ENCODE measurements around the gene SETD5. TPM values are rescaled to one million over a fixed set of nuclear protein-coding genes. Genes with fewer than 3 reads are reported as not detected.

SETD5 gene
- total and polyA plus RNA-seq, 2 donors (not counting 3 experiments of a cell fraction or from before 2014, with no cell fraction given), result 48.2 to 149 TPM

DNA sequence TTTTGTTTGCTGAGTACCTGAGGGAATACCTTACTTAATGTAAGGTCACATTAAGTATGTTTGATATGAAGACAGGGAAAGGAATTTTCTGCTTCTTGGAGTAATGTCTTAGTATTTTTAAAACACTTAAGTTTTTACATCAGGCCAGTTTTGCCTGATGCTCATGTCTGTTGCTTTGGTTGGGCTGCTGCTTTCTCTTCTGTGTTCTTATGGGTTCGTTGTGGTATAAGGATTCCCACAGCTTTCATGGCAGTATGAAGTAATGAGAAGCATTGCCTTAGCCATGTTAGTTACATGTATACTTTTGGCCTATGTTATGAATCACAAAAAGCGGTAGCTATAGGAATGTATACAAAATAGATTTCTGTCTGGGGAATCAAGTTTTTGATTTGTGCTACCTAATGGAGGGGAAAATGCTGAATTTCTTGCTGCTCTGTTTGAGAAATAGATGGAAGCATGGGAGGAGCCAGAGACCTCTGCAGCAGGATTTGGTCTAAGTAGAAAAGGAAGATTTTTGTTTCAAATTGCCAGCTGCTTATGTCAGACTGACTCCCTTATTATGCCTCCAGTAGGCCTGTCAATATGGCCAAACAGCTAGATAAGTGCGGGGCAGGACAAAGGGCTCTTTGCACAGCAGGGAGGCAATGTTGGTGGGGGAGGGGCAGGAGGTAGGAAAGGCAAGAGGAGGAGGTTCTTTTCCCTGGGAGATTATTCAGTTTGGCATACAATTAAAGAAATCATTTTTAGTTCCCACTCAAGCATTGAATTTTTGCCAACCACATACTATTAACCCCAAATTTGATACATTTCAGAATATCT is 5.2 kb downstream of the SETD5 start:
- dilution Hi-C loops (cut with MboI; ENCODE audit: extremely low pct_ligation_motif_present, low sequenced_read_pairs), result no loop called here
- ChIA-PET POLR2A (no interaction called here), CTCF (interaction anchor here (1.0 to 2.9 kb wide), 4 partner anchors 18 to 49 kb away, joined by 3 to 17 read pairs (median 6); partner anchors contain the start of gene THUMPD3)
- Histone ChIP-seq H3K4me1 (ENCODE audit: control insufficient read depth, extremely low read depth, insufficient read depth, low read length) (peaks cover 46% of the 10 kb centered on the region), H4K20me1 (replicated peaks; ENCODE audit: control insufficient read depth, extremely low read depth, insufficient read depth, low read length) (peaks cover 40% of the 10 kb centered on the region), H3K27me3 (ENCODE audit: control insufficient read depth in 2 of 2, insufficient read depth in 2 of 2, low read length in 2 of 2) (no peaks in the 10 kb centered on the region), H3K9ac (replicated peaks; ENCODE audit: extremely low read depth, insufficient read depth, low read length) (no peak overlapping the region), H3K36me3 (ENCODE audit: control insufficient read depth in 2 of 2, extremely low read depth in 1 of 2, insufficient read depth in 2 of 2, low read length in 2 of 2) (no peaks in the 10 kb centered on the region), H3K4me3 (replicated peaks in 1 of 3; ENCODE audit: insufficient read depth in 1 of 3, low read depth in 1 of 3, low read length in 3 of 3) (no peak overlapping the region), H3K9me3 (replicated peaks; ENCODE audit: control insufficient read depth, insufficient read depth, low read length) (no peaks in the 10 kb centered on the region), H2AFZ (ENCODE audit: low read depth, low read length) (no peak overlapping the region), H3K9me1 (replicated peaks; ENCODE audit: control insufficient read depth, extremely low read depth, insufficient read depth, low read length) (no peaks in the 10 kb centered on the region), H3K79me2 (ENCODE audit: control insufficient read depth, insufficient read depth, low read length) (peaks cover 100% of the 10 kb centered on the region), H3K4me2 (ENCODE audit: insufficient read depth, low read length) (peak overlapping the region; percentile 96), H3K27ac (ENCODE audit: insufficient read depth, low read depth, low read length) (peak overlapping the region; percentile 12)
- DNase-seq (ENCODE audit: low read depth, low spot score), result no peak
- intact Hi-C loops (cut with micrococcal nuclease), result no loop called here
- no peak for FAIRE-seq
- TF ChIP-seq MYC (IDR thresholded peaks at IDR 0.05; ENCODE audit: low read depth, low read length) (no peak), JUN (IDR thresholded peaks at IDR 0.05; ENCODE audit: borderline replicate concordance, insufficient read depth, insufficient read length, low read depth) (no peak), POLR2A (IDR thresholded peaks at IDR 0.05; ENCODE audit: low read depth, low read length) (no peak), FOS (IDR thresholded peaks at IDR 0.05; ENCODE audit: borderline replicate concordance, insufficient read depth, low read length) (no peak), GATA2 (IDR thresholded peaks at IDR 0.05; ENCODE audit: insufficient read depth, insufficient read length, low read depth, low read length) (no peak), POLR2AphosphoS5 (IDR thresholded peaks at IDR 0.05; ENCODE audit: insufficient read depth, low read depth, low read length) (no peak), EZH2 (IDR thresholded peaks at IDR 0.05; ENCODE audit: borderline replicate concordance, low read depth, low read length, severe bottlenecking) (no peak)
- TF ChIP-seq, protein P1, sequence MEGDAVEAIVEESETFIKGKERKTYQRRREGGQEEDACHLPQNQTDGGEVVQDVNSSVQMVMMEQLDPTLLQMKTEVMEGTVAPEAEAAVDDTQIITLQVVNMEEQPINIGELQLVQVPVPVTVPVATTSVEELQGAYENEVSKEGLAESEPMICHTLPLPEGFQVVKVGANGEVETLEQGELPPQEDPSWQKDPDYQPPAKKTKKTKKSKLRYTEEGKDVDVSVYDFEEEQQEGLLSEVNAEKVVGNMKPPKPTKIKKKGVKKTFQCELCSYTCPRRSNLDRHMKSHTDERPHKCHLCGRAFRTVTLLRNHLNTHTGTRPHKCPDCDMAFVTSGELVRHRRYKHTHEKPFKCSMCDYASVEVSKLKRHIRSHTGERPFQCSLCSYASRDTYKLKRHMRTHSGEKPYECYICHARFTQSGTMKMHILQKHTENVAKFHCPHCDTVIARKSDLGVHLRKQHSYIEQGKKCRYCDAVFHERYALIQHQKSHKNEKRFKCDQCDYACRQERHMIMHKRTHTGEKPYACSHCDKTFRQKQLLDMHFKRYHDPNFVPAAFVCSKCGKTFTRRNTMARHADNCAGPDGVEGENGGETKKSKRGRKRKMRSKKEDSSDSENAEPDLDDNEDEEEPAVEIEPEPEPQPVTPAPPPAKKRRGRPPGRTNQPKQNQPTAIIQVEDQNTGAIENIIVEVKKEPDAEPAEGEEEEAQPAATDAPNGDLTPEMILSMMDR (IDR thresholded peaks at IDR 0.05; ENCODE audit: extremely low read depth in 1 of 2, insufficient read depth in 1 of 2, low read depth in 1 of 2, low read length in 2 of 2), result no peak
- TF ChIP-seq, protein P2, sequence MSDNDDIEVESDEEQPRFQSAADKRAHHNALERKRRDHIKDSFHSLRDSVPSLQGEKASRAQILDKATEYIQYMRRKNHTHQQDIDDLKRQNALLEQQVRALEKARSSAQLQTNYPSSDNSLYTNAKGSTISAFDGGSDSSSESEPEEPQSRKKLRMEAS (IDR thresholded peaks at IDR 0.05; ENCODE audit: insufficient read depth, insufficient read length), result no peak
- BruUV-seq (replicated peaks), result no TSS peak

Data from endothelial cell of umbilical vein (primary cell).